G401 (cell line): Measurements from ENCODE around the gene PITPNM2. TPM values are rescaled to one million over a fixed set of nuclear protein-coding genes. Genes with fewer than 3 reads are reported as not detected.

Experiments used
- DNase-seq: peaks from one replicate; pipeline ENCODE4 v3.0.0-alpha.2; 2015; ENCODE audit warnings: low spot score
- in situ Hi-C: cut with HindIII; loops from 2 replicates; pipeline ENCODE4 v1.10.0; 2016; ENCODE audit warnings: low sequenced_read_pairs, mixed read lengths
- total RNA-seq: library from RNA; depleted of rRNA; stranded (reverse); fragments of >200 nt; shearing (Covaris generic); gene quantifications from 2 replicates; pipeline ENCODE4 v1.2.3, GENCODE V29; 2014

Gene PITPNM2
- total RNA-seq, 1 experiment from 2014 or later = 1.9 TPM

DNA sequence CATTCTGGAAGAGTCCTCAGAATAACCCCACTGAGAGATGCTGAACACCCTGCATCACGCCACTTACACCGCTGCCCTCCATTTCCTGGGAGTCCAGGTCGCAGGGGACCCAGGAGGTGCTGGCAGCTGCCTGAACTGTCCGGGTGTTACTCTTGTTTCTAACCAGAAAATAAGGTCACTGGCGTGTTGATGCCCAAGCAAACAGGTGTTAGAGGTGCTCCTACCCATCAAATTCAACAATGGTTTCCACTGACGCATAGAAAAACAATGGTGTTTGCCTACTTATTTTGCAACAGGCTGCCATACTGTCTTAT is 23.8 kb downstream of the PITPNM2 start:
- in situ Hi-C loops = no loop called here
- no peak for DNase-seq

DNA sequence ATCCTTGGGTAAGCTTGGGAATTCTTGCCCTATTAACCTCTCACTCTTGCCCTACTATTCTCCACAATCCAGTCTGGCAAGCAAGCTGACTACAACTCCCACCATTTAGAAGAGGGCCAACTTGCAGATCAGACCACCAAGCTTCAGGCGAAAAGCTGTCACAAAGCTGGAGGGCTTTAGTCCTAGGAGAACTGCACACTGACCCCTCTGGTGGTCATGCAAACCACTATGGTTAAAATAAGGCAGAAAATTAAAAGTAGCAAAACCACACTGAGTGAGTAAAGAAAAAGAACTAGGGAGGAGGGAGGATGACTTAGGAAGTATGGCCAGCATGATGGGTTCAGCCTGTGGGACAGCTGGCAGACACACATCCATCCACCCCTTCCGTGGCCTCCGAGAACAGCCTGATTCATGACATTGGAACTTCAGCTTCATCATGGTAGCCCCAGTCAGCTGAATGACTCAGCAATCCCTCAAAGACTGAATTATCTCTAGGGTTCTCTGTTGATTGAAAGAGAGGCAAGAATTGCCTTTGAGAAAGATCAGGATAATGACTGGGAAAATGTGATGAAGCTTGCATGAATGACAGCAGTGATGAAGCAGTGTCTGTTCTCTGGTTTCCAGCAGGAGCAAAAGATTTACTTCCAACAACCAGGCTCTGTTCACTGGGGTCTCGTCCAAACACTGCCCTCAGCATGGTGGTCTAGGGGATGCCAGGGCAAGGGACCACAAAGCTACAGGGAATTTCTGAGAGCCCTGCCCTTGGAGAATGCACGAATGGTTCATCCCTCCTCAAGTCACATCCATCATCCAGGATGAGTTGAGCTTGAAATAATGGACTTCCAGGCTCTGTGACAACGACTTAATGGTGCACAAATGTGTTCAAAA is 24.4 kb downstream of the PITPNM2 start:
- in situ Hi-C loops = no loop called here
- no peak for DNase-seq

DNA sequence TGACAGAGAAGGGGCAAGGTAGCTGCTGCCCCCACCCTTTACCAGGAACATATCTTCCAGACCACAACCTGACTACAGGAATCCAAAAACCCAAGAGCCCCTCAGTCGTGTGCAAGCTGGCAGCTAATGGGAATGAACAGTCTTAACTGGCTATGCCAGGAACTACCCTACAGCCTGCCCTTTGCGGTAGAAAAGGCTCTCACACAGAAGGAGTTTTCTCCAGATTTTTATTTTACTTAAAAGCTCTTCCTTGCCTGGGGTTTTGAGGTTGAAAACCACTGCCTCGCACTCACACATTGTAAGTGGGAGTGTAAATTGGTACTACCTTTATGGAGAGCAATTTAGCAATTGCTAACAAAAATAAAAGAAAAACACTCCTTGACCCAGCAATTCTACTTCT is 28.3 kb downstream of the PITPNM2 start:
- in situ Hi-C loops = no loop called here
- no peak for DNase-seq

DNA sequence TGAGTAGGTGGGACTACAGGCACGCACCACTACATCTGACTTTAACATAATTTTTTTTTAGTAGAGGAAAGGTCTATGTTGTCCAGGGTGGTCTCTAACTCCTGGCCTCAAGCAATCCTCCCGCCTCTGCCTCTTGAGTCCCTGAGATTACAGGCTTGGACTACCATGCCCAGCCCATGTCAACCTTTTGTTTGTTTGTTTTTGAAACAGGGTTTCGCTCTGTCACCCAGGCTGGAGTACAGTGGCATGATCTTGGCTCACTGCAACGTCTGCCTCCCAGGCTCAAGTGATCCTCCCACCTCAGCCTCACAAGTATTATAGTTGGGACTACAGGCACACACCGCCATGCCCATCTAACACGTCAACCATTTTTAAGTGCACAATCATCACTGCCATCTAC is 29.2 kb downstream of the PITPNM2 start:
- in situ Hi-C loops = no loop called here
- DNase-seq = no peak

DNA sequence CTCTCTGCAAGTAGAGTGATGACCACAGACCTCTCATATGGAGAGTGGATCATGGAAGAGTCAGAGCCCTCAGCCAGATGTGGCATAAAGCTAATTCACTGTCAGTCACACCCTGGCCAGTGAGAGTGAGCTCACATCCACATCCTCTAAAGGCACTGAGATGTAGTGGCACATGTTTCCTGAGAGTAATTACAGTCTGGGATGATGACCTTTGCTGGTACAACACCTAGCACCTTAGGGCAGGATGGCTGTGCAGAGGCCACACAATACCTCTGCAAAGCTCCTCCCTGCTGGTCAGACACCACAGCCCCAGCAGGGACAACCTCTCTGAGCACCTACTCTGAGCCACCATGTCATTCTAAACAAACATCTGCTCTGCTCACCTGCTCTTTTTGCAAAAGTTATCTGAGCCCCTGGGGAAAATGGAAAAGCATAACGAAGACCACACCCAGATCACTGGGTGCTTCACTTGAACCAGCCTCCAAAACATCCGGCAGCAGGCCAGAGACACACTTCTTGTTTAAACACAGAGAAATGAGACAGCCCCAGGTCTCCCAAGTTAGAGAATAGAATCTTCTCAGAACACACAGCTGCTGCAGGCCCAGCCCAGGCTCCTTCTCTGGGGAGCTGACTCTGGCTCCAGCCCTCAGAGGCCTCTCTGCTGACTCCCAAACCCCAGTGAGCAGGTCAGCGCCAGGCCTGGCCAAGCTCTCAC is 30.3 kb downstream of the PITPNM2 start:
- DNase-seq = no peak
- in situ Hi-C loops = no loop called here

DNA sequence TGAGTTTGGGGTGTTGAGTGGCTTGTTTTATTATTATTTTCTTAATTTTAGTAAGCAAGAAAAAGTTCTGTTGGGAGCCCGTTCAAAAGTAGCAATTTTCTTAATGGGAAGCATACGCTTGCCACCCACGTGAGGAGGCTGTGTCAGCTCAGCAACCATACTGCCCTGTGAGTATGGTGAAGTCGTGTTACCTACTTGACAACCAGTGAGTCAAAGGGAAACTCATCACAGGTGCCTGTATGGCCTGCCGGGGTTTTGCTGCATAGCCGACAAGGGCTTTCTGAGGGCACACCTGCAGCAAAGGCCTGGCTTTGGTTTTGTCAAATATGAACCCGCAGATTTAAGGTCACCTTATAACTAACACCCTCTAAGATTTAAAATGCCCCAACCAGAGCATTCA is 31.1 kb downstream of the PITPNM2 start:
- in situ Hi-C loops = no loop called here
- no peak for DNase-seq

DNA sequence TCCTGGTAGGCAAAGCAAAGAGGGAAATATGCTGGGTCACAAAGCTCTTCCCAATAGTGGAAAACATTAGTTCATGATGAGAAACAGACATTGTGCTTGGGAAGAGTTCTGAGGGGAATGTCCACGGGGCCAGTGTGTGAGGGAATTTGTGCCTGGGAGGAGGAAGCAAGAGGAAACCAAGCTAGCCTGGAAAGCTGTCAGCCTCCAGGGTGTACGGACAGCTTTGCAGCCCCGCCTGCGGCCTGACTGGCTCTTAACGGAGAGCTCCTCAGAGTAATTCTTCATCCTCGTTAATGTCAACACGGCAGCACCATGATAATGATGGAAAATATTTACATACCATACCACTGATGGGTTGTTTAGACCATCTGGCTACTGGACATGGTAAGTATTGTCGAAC is 32.4 kb downstream of the PITPNM2 start:
- no peak for DNase-seq
- in situ Hi-C loops = no loop called here

DNA sequence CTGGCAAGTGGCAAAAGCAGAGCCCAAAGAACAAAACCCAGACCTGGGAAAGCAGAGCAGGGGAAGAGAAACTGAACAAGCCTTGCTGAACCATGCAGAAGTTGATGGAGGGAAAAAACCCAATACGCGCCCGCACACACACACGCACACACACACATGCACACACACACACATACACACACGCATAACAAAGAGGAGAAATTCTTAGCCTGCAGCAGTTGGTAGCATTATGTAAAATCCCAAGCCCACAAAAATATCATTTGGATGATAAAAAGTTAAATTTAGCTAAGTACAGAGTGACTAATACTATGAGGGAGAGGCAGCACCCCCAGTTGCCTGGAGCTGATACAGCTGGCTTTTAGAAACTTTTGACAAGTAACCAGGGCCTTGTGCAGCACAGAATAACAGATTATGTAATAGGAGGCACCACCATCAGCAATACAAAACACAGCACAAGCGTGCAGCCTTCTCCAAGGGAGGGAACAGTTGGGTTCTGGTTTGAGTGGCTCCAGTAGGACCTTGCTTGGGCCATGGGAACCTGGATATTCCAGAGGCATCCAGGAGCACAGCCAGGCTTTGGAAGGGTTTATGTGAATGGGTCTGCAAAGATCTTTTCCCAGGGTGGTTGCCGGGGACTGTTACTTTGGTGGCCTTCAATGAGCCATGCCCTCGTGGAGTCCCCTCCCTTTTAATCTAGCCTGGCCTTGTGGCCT is 35.3 kb downstream of the PITPNM2 start:
- in situ Hi-C loops = no loop called here
- peak; percentile 53 for DNase-seq

DNA sequence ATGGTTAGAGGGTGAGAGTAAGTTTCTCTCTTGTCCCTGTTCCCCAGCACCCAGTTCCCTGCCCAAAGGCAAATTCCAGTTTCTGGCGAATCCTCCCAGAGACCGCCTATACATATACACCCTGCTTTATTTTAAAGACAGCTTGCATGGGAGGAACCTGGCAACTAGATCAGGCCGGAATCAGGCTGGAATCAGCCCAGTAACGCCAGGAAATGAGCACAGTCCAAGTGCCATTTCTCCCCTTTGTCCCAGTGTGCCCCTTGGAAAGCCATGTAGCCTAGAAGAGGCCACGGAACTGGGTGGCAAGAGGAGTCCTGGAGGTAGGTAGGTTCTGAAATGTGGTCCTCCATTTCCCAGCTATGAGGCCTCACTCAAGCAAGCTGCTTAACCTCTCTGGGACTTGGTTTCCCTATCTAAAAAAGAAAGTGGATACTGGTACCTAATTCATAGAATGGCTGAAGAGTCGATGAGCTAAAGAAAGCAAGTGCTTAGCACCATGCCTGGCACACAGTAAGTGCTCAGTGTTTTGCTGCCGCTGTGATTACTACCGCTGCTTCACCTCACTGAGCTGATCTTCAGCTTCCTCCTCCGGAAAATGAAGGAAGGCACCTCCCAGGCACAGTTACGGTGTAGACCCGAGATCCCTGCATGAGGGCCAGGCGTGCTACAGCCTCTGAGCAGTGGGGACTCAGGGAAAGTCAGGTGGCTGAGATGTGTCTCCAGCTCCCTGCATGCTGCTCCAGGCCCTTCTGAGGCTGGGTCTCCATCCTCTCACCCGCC is 36.4 kb downstream of the PITPNM2 start:
- peak; percentile 66 for DNase-seq
- in situ Hi-C loops = no loop called here

DNA sequence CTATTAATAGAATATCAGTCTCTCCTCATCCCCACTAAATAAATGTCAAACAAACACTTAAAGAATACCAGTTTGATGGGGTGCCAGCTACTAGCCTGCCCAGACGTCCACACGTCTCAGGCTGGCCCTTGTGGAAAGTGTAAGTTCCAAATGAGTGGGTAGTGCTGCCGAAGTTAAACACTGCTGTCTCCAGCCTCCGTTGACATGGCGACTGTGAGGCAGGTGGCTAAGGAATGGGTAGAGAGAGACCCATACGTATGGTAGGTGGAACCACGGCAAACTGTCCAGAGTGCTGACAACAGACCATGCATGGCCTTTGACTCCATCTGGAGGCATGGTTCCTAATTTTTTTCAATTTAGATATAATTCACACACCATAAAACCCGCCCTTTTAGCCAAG is 37.9 kb downstream of the PITPNM2 start:
- in situ Hi-C loops = no loop called here
- no peak for DNase-seq

DNA sequence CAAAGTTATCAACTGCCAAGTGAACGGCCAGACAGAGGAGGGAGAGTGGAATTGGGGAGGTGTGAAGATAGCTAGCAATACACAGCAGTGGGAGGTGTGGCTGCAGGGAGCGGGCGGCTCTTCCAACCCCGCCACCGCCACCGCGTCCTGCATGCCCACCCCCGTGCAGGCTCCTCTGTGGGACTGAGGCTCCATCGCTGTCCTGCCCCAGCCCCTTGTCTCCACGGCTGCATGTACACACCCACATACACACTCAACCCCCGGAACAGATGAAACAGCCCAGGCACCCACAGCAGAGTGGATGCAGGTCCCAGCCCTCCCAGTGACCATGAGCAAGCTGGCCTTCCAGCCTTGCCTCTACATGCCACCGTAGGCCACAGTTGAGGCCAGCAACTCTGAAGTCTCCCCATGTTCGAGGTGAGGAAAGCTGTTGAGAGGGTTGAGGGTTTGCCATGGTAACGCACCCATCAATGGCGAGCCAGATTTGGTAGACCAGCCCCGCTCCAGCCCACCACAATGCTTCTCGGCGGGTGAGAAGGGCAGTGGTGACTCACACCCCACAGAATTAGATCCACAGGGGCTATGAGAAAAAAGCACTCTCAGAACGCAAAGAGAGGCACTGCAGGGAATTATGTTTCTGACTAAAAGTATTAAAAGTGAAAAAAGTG is 39.3 kb downstream of the PITPNM2 start:
- no peak for DNase-seq
- in situ Hi-C loops = no loop called here

DNA sequence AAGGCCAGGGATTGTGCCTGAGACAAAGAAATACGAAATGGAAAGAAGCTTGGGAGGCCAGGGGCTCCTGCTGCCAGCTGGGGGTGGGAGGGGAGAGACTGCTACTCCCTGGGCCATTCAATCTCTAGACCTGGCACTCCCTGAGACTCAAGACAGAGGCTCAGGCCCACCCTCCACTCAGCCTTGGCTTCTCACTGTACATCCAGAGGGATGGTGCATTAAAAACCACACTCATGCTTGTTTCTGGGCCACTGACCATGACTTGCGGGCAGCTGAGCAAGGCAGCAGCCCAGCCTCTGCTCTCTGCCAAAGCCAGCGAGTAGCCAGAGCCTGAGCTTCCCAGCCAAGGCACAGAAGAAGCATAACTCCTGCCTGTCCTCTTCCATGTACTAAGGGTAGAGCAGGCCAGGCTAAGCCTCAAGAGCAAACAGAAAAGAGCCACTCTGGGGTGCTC is 41.5 kb downstream of the PITPNM2 start:
- peak; percentile 74 for DNase-seq
- in situ Hi-C loops = no loop called here

DNA sequence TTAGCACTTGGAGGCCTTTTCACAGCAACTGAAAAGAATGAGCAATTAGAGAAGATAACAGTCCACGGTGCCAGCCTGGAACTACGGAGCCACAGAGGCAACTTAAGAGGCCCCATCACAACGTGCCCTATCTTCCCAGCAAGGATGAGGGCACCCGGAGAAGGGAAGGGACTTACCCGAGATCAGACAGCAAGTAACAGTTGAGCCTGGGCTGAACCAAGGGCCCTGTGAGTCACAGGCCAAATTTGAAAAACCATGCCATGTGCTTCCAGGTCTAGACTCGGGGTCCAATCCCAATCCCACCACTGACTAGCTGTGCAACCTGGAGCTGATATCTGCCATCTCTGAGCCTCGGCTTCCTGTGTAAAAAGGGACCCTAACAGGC is 42.2 kb downstream of the PITPNM2 start:
- in situ Hi-C loops = no loop called here
- DNase-seq = no peak

DNA sequence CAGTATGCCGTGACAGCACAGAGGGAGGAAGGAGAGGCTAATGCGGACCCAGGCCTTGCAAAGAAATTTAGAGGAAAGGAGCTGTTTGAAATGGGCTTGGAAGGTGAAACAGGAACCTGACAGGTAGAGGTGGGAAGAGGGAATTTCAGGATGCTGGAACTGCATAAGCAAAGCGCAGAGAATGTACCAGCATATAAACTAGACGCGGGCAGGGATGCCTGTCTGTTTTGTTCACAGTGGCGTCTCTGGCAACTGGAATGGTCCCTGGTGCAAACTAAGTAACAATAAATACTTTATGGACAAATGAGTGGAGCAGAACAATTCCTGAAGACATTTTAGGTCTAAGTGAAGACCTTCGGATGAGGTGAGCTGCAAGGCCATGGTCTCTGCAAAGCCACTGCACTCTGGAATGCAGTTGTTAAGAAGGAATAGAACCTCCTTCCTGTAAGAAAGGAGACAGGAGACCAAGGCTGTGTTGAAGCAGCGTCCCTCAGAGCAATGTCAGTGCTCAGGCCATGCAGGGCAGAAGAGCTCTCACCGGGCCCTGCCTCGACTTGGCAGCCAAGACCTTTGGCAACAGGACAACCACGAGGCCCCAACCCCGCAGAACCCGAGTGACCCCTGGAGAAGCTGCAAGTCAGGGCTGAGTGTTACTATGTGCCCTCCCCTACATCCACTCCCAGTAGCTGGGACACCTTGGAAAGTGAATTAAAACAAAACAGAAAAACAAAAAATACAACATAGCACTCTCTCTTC is 42.8 kb downstream of the PITPNM2 start:
- no peak for DNase-seq
- in situ Hi-C loops = no loop called here

DNA sequence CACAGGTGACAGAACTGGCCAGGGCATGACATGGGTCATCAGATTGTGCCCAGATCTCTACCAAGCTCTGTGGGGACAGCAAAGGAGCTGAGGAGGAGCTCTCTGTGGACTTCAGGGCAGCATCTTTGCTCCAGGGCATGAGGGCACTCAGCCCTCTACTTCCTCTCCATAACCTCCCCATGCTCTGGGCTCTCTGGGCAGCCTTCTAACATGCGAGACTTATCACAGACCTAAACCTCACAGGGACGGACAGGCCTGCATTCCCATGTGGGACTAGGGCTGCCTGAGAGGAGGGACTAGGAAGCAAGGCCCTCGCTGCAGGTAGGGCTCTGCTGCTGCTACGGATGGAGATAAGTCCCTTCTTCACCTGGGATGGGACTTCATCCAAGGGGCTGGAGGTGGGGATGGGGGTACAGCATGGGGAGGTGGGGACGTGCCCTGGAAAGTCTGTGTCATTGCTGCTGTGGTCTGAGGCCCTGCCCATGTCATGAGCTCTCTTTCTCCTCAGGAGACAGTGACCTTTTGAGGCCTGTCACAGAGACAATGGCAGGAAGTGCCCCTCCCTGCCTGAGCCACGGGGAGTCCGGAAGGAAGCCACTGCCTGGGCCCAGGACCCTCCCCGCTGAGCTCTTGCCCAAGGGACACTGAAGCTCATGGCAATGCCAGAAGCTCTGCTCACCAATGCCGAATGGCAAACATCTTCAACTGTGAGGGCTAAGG is 44.1 kb downstream of the PITPNM2 start:
- no peak for DNase-seq
- in situ Hi-C loops = no loop called here

DNA sequence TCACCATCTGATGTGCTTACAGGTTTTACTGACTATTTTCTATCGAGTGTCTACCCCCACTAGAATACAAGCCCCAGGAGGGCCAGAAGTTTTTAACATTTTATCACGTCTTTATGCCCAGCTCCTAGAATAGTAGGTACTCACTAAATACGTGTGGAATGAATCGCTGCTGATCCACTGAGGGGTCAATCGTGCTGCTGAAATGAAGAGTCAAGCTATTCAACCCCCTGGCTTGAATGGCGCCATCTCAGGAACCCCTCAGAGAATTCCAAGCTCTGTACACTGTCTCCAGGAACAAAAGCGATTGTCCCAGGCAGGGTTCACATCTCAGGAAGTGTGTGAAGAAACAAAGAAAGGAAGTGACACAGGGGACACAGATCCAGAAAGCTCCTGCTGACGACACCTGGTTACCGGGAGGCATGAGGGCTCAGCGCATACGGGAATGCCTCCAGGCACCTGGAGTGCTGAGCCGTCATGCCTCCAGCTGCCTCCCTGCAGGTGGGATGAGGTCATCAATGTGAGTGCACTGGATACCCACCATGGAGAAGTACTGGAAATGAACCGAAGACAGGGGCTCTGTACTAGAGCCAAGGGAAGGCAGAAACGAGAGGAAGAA is 45.6 kb downstream of the PITPNM2 start:
- peak; percentile 56 for DNase-seq
- in situ Hi-C loops = no loop called here

DNA sequence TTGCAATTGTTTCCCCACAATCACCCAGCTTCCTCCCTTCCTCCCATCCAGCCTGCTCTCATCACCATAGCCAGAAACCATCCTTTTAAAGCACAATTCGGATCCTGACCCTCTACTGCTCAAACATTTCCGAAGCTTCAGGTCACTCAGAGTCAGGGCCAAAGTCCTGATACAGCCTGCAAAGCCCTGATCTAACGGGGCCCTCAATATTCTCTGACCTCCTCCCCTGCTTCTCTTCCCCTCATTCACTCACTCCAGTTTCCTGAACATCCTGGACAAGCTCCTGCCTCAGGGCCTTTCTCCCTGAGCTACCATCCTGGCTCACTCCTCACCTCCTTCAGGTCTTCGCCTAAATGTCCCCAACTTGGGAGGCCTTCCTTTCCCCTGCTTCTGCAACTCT is 46.1 kb downstream of the PITPNM2 start:
- DNase-seq = no peak
- in situ Hi-C loops = no loop called here
